ENCODE data around the gene ADCY5.

DNA sequence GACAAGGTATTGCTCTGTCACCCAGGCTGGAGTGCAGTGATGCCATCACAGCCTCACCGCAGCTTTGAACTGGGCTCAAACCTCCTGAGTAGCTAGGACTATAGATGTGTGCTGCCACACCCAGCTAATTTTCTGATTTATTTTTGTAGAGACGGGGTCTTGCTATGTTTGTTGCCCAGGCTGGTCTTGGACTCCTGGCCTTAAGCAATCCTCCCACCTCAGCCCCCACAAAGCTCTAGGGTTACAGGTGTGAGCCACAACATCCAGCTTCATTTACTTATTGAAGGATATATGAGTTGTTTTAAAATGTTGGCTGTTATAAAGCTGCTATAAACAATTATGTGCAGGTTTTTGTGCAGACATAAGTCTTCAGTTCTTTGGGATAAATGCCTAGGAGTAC, 184.9 kb downstream of the ADCY5 start:
- TF ChIP-seq, protein P1, sequence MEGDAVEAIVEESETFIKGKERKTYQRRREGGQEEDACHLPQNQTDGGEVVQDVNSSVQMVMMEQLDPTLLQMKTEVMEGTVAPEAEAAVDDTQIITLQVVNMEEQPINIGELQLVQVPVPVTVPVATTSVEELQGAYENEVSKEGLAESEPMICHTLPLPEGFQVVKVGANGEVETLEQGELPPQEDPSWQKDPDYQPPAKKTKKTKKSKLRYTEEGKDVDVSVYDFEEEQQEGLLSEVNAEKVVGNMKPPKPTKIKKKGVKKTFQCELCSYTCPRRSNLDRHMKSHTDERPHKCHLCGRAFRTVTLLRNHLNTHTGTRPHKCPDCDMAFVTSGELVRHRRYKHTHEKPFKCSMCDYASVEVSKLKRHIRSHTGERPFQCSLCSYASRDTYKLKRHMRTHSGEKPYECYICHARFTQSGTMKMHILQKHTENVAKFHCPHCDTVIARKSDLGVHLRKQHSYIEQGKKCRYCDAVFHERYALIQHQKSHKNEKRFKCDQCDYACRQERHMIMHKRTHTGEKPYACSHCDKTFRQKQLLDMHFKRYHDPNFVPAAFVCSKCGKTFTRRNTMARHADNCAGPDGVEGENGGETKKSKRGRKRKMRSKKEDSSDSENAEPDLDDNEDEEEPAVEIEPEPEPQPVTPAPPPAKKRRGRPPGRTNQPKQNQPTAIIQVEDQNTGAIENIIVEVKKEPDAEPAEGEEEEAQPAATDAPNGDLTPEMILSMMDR (conservative IDR thresholded peaks at IDR 0.05): no peak
- TF ChIP-seq ZFX (IDR thresholded peaks at IDR 0.05): no peak
